Stimulated activated naive CD4-positive, alpha-beta T cell (primary cell): ENCODE measurements around the gene SOHLH1.

Experiments
- DNase-seq, 6 experiments: peaks; one replicate each; lab custom pipeline; 2025; lab: John Stamatoyannopoulos, UW

SOHLH1 gene

GRCh38 chr9:135699440-135699839 lies at the start of gene SOHLH1:
SOHLH1 (minus strand) TSS chr9:135699481; CDS start chr9:135699467, 14 bp downstream.
- DNase-seq, result no peak

GRCh38 chr9:135748676-135749075 lies 49.4 kb upstream of the SOHLH1 start:
- DNase-seq, result no peak

- no peak for DNase-seq
These were observed 48.0 kb upstream of the SOHLH1 start for GRCh38 chr9:135747311-135747710.

- no peak for DNase-seq
These were observed 47.3 kb upstream of the SOHLH1 start for GRCh38 chr9:135746565-135746964.

GRCh38 chr9:135745686-135746324 lies 46.5 kb upstream of the SOHLH1 start:
- no peak for DNase-seq

- no peak for DNase-seq
These were observed 45.9 kb upstream of the SOHLH1 start for GRCh38 chr9:135745189-135745588.

GRCh38 chr9:135744333-135745070 lies 45.2 kb upstream of the SOHLH1 start:
- DNase-seq, result no peak

- no peak for DNase-seq
These were observed 44.5 kb upstream of the SOHLH1 start for GRCh38 chr9:135743546-135744332.

GRCh38 chr9:135743021-135743420 lies 43.7 kb upstream of the SOHLH1 start:
- DNase-seq, result no peak

- no peak for DNase-seq
These were observed 42.3 kb upstream of the SOHLH1 start for GRCh38 chr9:135741276-135742219.

- no peak for DNase-seq
These were observed 40.3 kb upstream of the SOHLH1 start for GRCh38 chr9:135739271-135740220.

GRCh38 chr9:135737840-135738521 lies 38.7 kb upstream of the SOHLH1 start:
- no peak for DNase-seq

- no peak for DNase-seq
These were observed 37.9 kb upstream of the SOHLH1 start for GRCh38 chr9:135736979-135737839.

GRCh38 chr9:135736272-135736978 lies 37.1 kb upstream of the SOHLH1 start:
- no peak for DNase-seq

GRCh38 chr9:135734616-135735144 lies 35.4 kb upstream of the SOHLH1 start:
- DNase-seq, result no peak

- DNase-seq, result no peak
These were observed 33.4 kb upstream of the SOHLH1 start for GRCh38 chr9:135732569-135733257.

- DNase-seq, result no peak
These were observed 32.2 kb upstream of the SOHLH1 start for GRCh38 chr9:135731454-135731853.
